ENCODE data around the gene LTBP2. TPM values are rescaled to one million over a fixed set of nuclear protein-coding genes. Genes with fewer than 3 reads are reported as not detected.

The LTBP2 gene
- total and polyA plus RNA-seq, 2 of the 13 experiments (the other 11 are each of a cell fraction or from before 2014, with no cell fraction given) = 0.20 to 0.41 TPM

DNA sequence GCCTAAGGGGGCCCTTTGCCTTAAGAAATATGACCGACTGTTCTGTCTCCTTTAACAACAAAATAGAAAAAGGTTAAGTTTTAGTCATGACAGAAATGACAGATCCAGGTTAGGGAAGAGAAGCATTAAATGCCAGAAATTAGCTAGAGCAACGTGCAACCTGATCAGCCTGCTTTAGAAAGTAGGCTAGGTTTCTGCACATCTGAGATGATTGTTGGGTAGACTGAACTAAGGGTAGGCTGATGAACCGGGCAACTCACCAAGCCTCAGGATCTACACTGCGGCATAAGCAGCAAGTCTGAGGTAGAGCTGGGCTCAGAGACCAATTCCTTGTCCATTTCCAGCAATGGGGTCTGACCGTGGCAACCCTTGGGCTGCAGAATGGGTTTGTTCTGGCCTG, 148.3 kb downstream of the LTBP2 start:
- Histone ChIP-seq H3K27me3 (ENCODE audit: control insufficient read depth in 1 of 2, insufficient read depth in 2 of 2, low read length in 2 of 2) (no peaks in the 10 kb centered on the region), H3K9ac (ENCODE audit: insufficient read depth, low read depth, low read length) (no peak overlapping the region), H4K20me1 (ENCODE audit: insufficient read depth, low read length) (no peaks in the 10 kb centered on the region), H2AFZ (ENCODE audit: low read length) (no peak overlapping the region), H3K9me3 (ENCODE audit: low read length) (no peaks in the 10 kb centered on the region), H3K4me2 (ENCODE audit: low read depth, low read length) (no peak overlapping the region), H3K36me3 (replicated peaks in 1 of 2; ENCODE audit: control insufficient read depth in 1 of 2, insufficient read depth in 2 of 2, low read length in 2 of 2) (no peaks in the 10 kb centered on the region), H3K4me1 (ENCODE audit: insufficient read depth, low read length) (no peaks in the 10 kb centered on the region), H3K79me2 (ENCODE audit: insufficient read depth, low read length) (no peaks in the 10 kb centered on the region), H3K4me3 (replicated peaks in 1 of 3; ENCODE audit: insufficient read depth in 1 of 3, low read depth in 2 of 3, low read length in 3 of 3) (no peak overlapping the region), H3K27ac (ENCODE audit: extremely low read length, insufficient read depth, low read length) (no peak overlapping the region)
- no TSS peak for BruUV-seq (replicated peaks)
- ATAC-seq (no peak), DNase-seq (ENCODE audit: low spot score) (no peak), FAIRE-seq (no peak)
- WGBS (ENCODE audit: low lambda C conversion rate) = 16% methylated on average over 4 of the region's 5 CpGs
- TF ChIP-seq ZNF260 (CRISPR knock-in tag; IDR thresholded peaks at IDR 0.05; ENCODE audit: borderline replicate concordance, low read depth) (no peak), SNAPC2 (CRISPR knock-in tag; IDR thresholded peaks at IDR 0.05) (no peak), IRX3 (CRISPR knock-in tag; IDR thresholded peaks at IDR 0.05; ENCODE audit: borderline replicate concordance, low read depth) (no peak), ZMYM3 (CRISPR knock-in tag; IDR thresholded peaks at IDR 0.05) (no peak), ZNF207 (IDR thresholded peaks at IDR 0.05; ENCODE audit: borderline replicate concordance) (no peak), SAP130 (CRISPR knock-in tag; IDR thresholded peaks at IDR 0.05; ENCODE audit: low read depth) (no peak), NR2F1 (CRISPR knock-in tag; IDR thresholded peaks at IDR 0.05) (no peak), NR2F6 (IDR thresholded peaks at IDR 0.05) (no peak), NR2F6 (CRISPR knock-in tag; IDR thresholded peaks at IDR 0.05) (no peak), ZNF773 (CRISPR knock-in tag; IDR thresholded peaks at IDR 0.05; ENCODE audit: borderline replicate concordance) (no peak), ZNF280D (CRISPR knock-in tag; IDR thresholded peaks at IDR 0.05) (no peak), CHCHD3 (CRISPR knock-in tag; IDR thresholded peaks at IDR 0.05) (no peak), RORA (CRISPR knock-in tag; IDR thresholded peaks at IDR 0.05) (no peak), SP4 (CRISPR knock-in tag; IDR thresholded peaks at IDR 0.05) (no peak), FOXA1 (IDR thresholded peaks at IDR 0.05) (no peak), FOXA1 (CRISPR knock-in tag; IDR thresholded peaks at IDR 0.05) (no peak), TBP (CRISPR knock-in tag; IDR thresholded peaks at IDR 0.05) (no peak), ZNF614 (CRISPR knock-in tag; IDR thresholded peaks at IDR 0.05; ENCODE audit: borderline replicate concordance) (no peak), ETS1 (CRISPR knock-in tag; IDR thresholded peaks at IDR 0.05) (no peak), YEATS4 (CRISPR knock-in tag; IDR thresholded peaks at IDR 0.05; ENCODE audit: borderline replicate concordance) (no peak)
- TF ChIP-seq, protein P1, sequence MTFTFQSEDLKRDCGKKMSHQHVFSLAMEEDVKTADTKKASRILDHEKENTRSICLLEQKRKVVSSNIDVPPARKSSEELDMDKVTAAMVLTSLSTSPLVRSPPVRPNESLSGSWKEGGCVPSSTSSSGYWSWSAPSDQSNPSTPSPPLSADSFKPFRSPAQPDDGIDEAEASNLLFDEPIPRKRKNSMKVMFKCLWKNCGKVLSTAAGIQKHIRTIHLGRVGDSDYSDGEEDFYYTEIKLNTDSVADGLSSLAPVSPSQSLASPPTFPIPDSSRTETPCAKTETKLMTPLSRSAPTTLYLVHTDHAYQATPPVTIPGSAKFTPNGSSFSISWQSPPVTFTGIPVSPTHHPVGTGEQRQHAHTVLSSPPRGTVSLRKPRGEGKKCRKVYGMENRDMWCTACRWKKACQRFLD (CRISPR knock-in tag; IDR thresholded peaks at IDR 0.05; ENCODE audit: borderline replicate concordance) = no peak
- TF ChIP-seq, protein P2, sequence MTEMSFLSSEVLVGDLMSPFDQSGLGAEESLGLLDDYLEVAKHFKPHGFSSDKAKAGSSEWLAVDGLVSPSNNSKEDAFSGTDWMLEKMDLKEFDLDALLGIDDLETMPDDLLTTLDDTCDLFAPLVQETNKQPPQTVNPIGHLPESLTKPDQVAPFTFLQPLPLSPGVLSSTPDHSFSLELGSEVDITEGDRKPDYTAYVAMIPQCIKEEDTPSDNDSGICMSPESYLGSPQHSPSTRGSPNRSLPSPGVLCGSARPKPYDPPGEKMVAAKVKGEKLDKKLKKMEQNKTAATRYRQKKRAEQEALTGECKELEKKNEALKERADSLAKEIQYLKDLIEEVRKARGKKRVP (CRISPR knock-in tag; IDR thresholded peaks at IDR 0.05) = no peak
- POLR2A ChIA-PET = no interaction called here
- CTCF ChIA-PET (ENCODE audit: low intra/inter-chr PET ratio, low total read pairs) = no interaction called here
- in situ Hi-C loops (cut with HindIII; ENCODE audit: extremely low pct_ligation_motif_present, low pct_unique_long_range_greater_than_20kb) (no loop called here), intact Hi-C loops (cut with micrococcal nuclease; ENCODE audit: unreplicated experiment) (no loop called here)

All from HepG2 (cell line).